Naive thymus-derived CD4-positive, alpha-beta T cell (primary cell): ENCODE results near the gene CPSF7. TPM values are rescaled to one million over a fixed set of nuclear protein-coding genes. Genes with fewer than 3 reads are reported as not detected.
A peak's percentile ranks its signal among the peaks of the same experiment; 100 is the strongest.

Experiments
- ATAC-seq: fragments of 150-1000 bp; cut with Tn5 transposase; 2 replicates; pipeline ENCODE4 v1.10.0; 2021; ENCODE audit warnings: mild to moderate bottlenecking, moderate library complexity
- CTCF ChIA-PET: fragments of 350-600 bp; sonication (Branson Sonifier 250); formaldehyde crosslinking; loops from one replicate; lab custom pipeline; 2021; ENCODE audit warnings: antibody characterized with exemption; lab: Charles Lee
- POLR2A ChIA-PET: fragments of 350-600 bp; sonication (Branson Sonifier 250); formaldehyde crosslinking; loops from one replicate; lab custom pipeline; 2021; ENCODE audit warnings: antibody characterized with exemption, inconsistent platforms; lab: Charles Lee
- DNase-seq, 9 donors: peaks; one replicate each; pipeline versions ENCODE4 v3.0.0 to v3.0.0-alpha.2; 2020 to 2022; ENCODE audit warnings: mixed read lengths in 1 of 9
- H3K27ac ChIP-seq: one replicate; pipeline ENCODE4 v1.7.0; 2013; ENCODE audit warnings: mild to moderate bottlenecking, low read depth, low read length, moderate library complexity
- H3K27me3 ChIP-seq, 2 donors: one replicate each; pipeline ENCODE4 v1.7.0; 2013; ENCODE audit warnings: low read length in 2 of 2, mild to moderate bottlenecking in 2 of 2, moderate library complexity in 2 of 2; ENCODE audit not compliant: control insufficient read depth in 2 of 2, insufficient read depth in 2 of 2
- H3K36me3 ChIP-seq, 3 experiments: 1 replicate in 2 of 3; 2 replicates in 1 of 3; pipeline ENCODE4 v1.7.0; 2013; ENCODE audit warnings: low read length in 3 of 3, mild to moderate bottlenecking in 3 of 3, moderate library complexity in 1 of 3; ENCODE audit not compliant: insufficient read depth in 3 of 3, control insufficient read depth in 2 of 3
- H3K4me1 ChIP-seq, 2 donors: one replicate each; pipeline ENCODE4 v1.7.0; 2013; ENCODE audit warnings: low read length in 2 of 2, mild to moderate bottlenecking in 2 of 2, moderate library complexity in 1 of 2; ENCODE audit not compliant: control insufficient read depth in 2 of 2, insufficient read depth in 2 of 2
- H3K4me3 ChIP-seq: 2 replicates; pipeline ENCODE4 v1.7.0; 2013; ENCODE audit warnings: mild to moderate bottlenecking, low read length
- H3K9me3 ChIP-seq, 3 experiments: 1 replicate in 2 of 3; 2 replicates in 1 of 3; pipeline ENCODE4 v1.7.0; 2013; ENCODE audit warnings: low read length in 3 of 3; ENCODE audit not compliant: control insufficient read depth in 2 of 3
- H3K27ac Mint-ChIP-seq, 9 donors: one replicate each; pipeline ENCODE4 v1.8.0; 2020 to 2022; ENCODE audit warnings: mixed read lengths in 9 of 9, mild to moderate bottlenecking in 8 of 9, moderate library complexity in 5 of 9, inconsistent platforms in 2 of 9
- H3K27me3 Mint-ChIP-seq, 5 donors: one replicate each; pipeline ENCODE4 v1.8.0; 2021 to 2022; ENCODE audit warnings: mixed read lengths in 5 of 5, mild to moderate bottlenecking in 1 of 5
- H3K36me3 Mint-ChIP-seq, 5 donors: one replicate each; pipeline ENCODE4 v1.8.0; 2020 to 2022; ENCODE audit warnings: mixed read lengths in 5 of 5, mild to moderate bottlenecking in 3 of 5, inconsistent platforms in 1 of 5
- H3K4me1 Mint-ChIP-seq, 7 donors: one replicate each; pipeline ENCODE4 v1.8.0; 2020 to 2022; ENCODE audit warnings: mixed read lengths in 7 of 7, mild to moderate bottlenecking in 3 of 7, inconsistent platforms in 1 of 7
- H3K4me3 Mint-ChIP-seq, 10 donors: one replicate each; pipeline ENCODE4 v1.8.0; 2020 to 2022; ENCODE audit warnings: mild to moderate bottlenecking in 10 of 10, mixed read lengths in 10 of 10, moderate library complexity in 6 of 10, inconsistent platforms in 2 of 10
- H3K9me3 Mint-ChIP-seq, 11 donors: one replicate each; pipeline ENCODE4 v1.8.0; 2020 to 2022; ENCODE audit warnings: mixed read lengths in 11 of 11, mild to moderate bottlenecking in 4 of 11, inconsistent platforms in 1 of 11, moderate library complexity in 1 of 11
- intact Hi-C, 2 donors: fragments of 100-400 bp; cut with micrococcal nuclease; formaldehyde crosslinking; loops; one replicate each; pipeline ENCODE4 v1.15.1; 2023
- polyA plus RNA-seq, 2 donors: library from polyadenylated mRNA; unstranded; fragments of 300-500 nt; fragmentation: Illumina TruSeq; gene quantifications; one replicate each; pipeline ENCODE4 v1.2.3, GENCODE V29; 2021
- total RNA-seq, 6 experiments: library from RNA in 5 of 6; stranded (reverse) in 5 of 6; gene quantifications; 1 replicate in 5 of 6; 2 replicates in 1 of 6; pipeline ENCODE4 v1.2.3 and lab custom pipeline; 2021 to 2026

CPSF7 gene
- total and polyA plus RNA-seq, 7 experiments from 2014 or later, result 27.5 to 174 (median 113) TPM

DNA sequence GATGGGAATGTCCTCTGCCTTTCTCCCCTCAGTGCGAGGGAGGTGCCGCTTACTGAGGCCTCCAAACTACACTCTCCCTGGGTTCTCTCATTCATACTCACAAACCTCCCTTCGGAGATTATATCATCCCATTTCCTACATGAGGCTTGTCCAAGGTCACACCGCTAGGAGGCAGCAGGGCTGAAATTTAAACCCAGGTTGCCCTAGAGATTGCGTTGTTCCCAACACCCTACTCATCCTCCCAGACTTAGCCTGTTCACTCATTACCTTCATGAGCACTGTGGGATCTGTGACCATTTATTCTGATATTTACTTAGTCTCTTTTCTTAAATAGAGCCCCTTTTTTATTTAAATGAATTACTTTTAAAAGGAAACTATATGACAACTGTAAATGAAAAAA, 31.2 kb upstream of the CPSF7 start:
- intact Hi-C loops, result no loop called here
- ChIA-PET POLR2A (no interaction called here), CTCF (no interaction called here)
- ATAC-seq (no peak), DNase-seq (no peak)
- peaks cover 10 to 22% (median 12%) of the 10 kb centered on the region in 5 donors for H3K36me3 Mint-ChIP-seq
- no peaks in the 10 kb centered on the region for H3K9me3 Mint-ChIP-seq
- Histone ChIP-seq H3K36me3 (no peaks in the 10 kb centered on the region), H3K4me3 (no peak overlapping the region), H3K9me3 (no peaks in the 10 kb centered on the region), H3K27me3 (no peaks in the 10 kb centered on the region), H3K4me1 (no peaks in the 10 kb centered on the region), H3K27ac (no peak overlapping the region)
- H3K27me3 Mint-ChIP-seq, result no peaks in the 10 kb centered on the region
- H3K4me3 Mint-ChIP-seq, result no peak overlapping the region
- no peak overlapping the region for H3K27ac Mint-ChIP-seq
- H3K4me1 Mint-ChIP-seq, result peaks cover 0 to 15% (median 4%) of the 10 kb centered on the region in 7 donors

DNA sequence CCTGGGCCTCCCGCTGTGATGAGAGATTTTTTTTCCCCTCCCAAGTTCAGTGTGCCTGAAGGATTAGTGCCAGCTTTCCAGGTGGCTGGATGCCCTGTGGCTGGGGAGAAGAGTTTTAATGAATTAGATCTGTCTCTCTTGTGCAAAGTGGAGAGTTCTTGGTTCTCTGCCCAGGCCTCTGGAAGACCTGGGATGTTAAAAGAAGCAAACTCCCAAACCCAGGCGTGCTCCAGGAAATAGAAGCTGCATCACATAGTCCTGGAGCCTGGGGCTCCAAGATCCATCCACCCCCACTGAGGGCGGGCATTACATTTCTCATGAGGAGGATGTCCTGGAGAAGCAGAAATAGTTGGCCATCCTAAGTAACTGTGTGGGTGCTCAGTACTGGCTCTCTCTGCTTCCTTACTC, 30.7 kb upstream of the CPSF7 start:
- POLR2A ChIA-PET, result no interaction called here
- Histone ChIP-seq H3K27ac (no peak overlapping the region), H3K4me3 (no peak overlapping the region), H3K9me3 (no peaks in the 10 kb centered on the region), H3K4me1 (no peaks in the 10 kb centered on the region), H3K36me3 (peaks cover 0 to 4% (median 0%) of the 10 kb centered on the region in 3 experiments), H3K27me3 (no peaks in the 10 kb centered on the region)
- H3K27me3 Mint-ChIP-seq, result no peaks in the 10 kb centered on the region
- H3K27ac Mint-ChIP-seq, result no peak overlapping the region
- intact Hi-C loops, result no loop called here
- ATAC-seq, result no peak
- peaks cover 10 to 26% (median 12%) of the 10 kb centered on the region in 5 donors for H3K36me3 Mint-ChIP-seq
- H3K9me3 Mint-ChIP-seq, result no peaks in the 10 kb centered on the region
- H3K4me1 Mint-ChIP-seq, result peaks cover 0 to 15% (median 4%) of the 10 kb centered on the region in 7 donors
- no peak overlapping the region for H3K4me3 Mint-ChIP-seq
- CTCF ChIA-PET, result interaction anchor here (0.6 to 0.7 kb wide), 2 partner anchors 12 to 72 kb away, joined by 3 to 4 read pairs; no protein-coding TSS in a partner anchor
- DNase-seq, result no peak

DNA sequence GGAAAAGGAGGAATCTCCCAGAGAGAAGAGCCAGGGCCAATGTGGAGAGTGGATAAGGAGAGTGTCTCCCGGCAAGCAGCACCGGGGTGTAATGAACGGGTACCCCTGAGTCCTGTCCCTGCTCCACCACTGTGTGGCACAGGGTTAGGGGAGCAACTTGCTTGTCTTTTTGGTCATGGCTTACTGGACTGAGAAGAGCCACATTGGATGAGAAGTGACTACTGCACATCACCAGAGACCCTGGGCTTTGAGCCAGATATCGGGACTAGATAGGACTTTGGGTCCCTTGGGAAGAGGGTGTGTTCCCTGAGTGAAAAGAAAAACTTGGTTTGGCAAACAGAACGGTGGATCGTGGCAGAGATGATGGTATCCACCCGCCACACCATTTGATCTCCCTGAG, 24.7 kb upstream of the CPSF7 start:
- H3K4me1 ChIP-seq, result no peaks in the 10 kb centered on the region
- no peaks in the 10 kb centered on the region for H3K9me3 ChIP-seq
- Mint-ChIP-seq H3K9me3 (no peaks in the 10 kb centered on the region), H3K4me1 (peaks cover 0 to 21% (median 7%) of the 10 kb centered on the region in 7 donors), H3K36me3 (peaks cover 14 to 56% (median 20%) of the 10 kb centered on the region in 5 donors), H3K27me3 (no peaks in the 10 kb centered on the region), H3K27ac (no peak overlapping the region), H3K4me3 (no peak overlapping the region)
- intact Hi-C loops, result no loop called here
- H3K4me3 ChIP-seq, result no peak overlapping the region
- DNase-seq (no peak), ATAC-seq (no peak)
- H3K36me3 ChIP-seq, result peaks cover 0 to 49% (median 6%) of the 10 kb centered on the region in 3 experiments
- no peak overlapping the region for H3K27ac ChIP-seq
- ChIA-PET CTCF (no interaction called here), POLR2A (no interaction called here)
- H3K27me3 ChIP-seq, result no peaks in the 10 kb centered on the region

DNA sequence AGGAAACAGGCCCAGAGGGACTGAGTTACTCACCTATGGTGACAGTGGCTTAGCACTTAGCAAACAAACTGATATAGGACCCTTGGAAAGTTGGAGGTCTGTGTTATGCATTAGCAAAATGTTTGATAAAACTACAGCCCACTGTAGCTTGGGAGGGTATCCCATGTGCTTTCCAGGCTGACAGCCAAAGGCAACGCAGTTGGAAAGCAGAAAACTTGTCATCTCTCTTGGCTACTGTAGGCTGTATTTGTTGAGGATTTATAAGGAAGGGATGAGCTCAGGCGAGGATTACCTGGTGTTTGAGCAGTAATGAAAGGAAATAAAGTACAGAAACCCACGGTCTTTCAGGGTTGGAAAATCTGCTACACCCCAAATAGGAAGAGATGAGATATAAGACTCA, 23.9 kb upstream of the CPSF7 start:
- Mint-ChIP-seq H3K4me3 (no peak overlapping the region), H3K9me3 (no peaks in the 10 kb centered on the region), H3K36me3 (peaks cover 15 to 59% (median 22%) of the 10 kb centered on the region in 5 donors), H3K27me3 (no peaks in the 10 kb centered on the region), H3K4me1 (peaks cover 0 to 21% (median 7%) of the 10 kb centered on the region in 7 donors), H3K27ac (no peak overlapping the region)
- no peak for ATAC-seq
- POLR2A ChIA-PET, result no interaction called here
- intact Hi-C loops, result no loop called here
- no peaks in the 10 kb centered on the region for H3K27me3 ChIP-seq
- DNase-seq, result no peak
- CTCF ChIA-PET, result interaction anchor here (0.7 kb wide), 1 partner anchor 19 kb away, joined by 5 read pairs; no protein-coding TSS in a partner anchor
- no peak overlapping the region for H3K27ac ChIP-seq
- no peaks in the 10 kb centered on the region for H3K9me3 ChIP-seq
- H3K36me3 ChIP-seq, result peaks cover 0 to 57% (median 6%) of the 10 kb centered on the region in 3 experiments
- no peak overlapping the region for H3K4me3 ChIP-seq
- H3K4me1 ChIP-seq, result no peaks in the 10 kb centered on the region

DNA sequence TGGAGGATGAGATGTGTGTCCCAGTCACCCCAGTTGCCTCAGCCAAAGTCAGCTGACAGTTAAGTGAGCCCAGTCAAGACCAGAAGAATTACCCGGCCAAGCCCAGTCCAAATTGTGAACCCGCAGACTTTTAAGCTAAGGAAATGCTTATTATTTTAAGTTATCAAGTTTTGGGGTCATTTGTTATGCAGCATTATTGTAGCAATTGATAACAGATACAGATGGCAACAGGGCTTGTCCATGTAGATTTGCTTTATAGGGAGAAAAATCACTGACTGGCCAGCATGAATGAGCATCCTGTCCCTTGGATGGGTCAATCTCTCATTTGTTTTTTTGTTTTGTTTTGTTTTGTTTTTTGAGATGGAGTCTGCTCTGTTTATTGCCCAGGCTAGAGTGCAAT, 23.1 kb upstream of the CPSF7 start:
- ChIA-PET CTCF (interaction anchor here (0.9 kb wide), 1 partner anchor 23 kb away, joined by 3 read pairs; no protein-coding TSS in a partner anchor), POLR2A (no interaction called here)
- peaks cover 20 to 63% (median 24%) of the 10 kb centered on the region in 5 donors for H3K36me3 Mint-ChIP-seq
- DNase-seq, result no peak
- H3K27me3 Mint-ChIP-seq, result no peaks in the 10 kb centered on the region
- no peaks in the 10 kb centered on the region for H3K9me3 Mint-ChIP-seq
- Histone ChIP-seq H3K4me3 (no peak overlapping the region), H3K27me3 (no peaks in the 10 kb centered on the region), H3K4me1 (no peaks in the 10 kb centered on the region), H3K36me3 (peaks cover under 1 to 66% (median 7%) of the 10 kb centered on the region in 3 experiments), H3K27ac (no peak overlapping the region), H3K9me3 (no peaks in the 10 kb centered on the region)
- H3K4me1 Mint-ChIP-seq, result peaks cover 0 to 21% (median 7%) of the 10 kb centered on the region in 7 donors
- intact Hi-C loops, result no loop called here
- H3K4me3 Mint-ChIP-seq, result no peak overlapping the region
- no peak for ATAC-seq
- peak overlapping the region in 1 of 9 donors; percentile 78 for H3K27ac Mint-ChIP-seq

DNA sequence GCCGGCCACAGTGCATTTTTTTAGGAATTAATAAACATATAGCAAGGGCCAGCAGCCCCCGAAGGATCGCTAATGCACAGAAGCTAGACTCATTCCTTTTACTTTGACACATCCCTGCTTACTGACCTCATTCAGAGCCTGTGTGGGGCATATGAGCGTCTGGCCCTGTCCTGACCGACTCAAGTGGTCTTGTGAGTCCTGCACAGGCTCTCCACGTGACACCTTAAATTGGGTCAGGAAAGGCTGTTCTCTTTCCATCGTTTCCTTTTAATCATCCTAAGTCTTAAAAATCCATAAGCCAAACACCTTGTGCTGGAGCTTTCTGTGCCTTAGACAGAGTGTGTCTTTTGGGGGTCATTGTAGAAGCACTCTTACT, 18.8 kb upstream of the CPSF7 start:
- intact Hi-C loops, result no loop called here
- Histone ChIP-seq H3K4me3 (no peak overlapping the region), H3K27ac (no peak overlapping the region), H3K4me1 (no peaks in the 10 kb centered on the region), H3K27me3 (no peaks in the 10 kb centered on the region), H3K9me3 (no peaks in the 10 kb centered on the region), H3K36me3 (peaks cover 7 to 82% (median 13%) of the 10 kb centered on the region in 3 experiments)
- Mint-ChIP-seq H3K36me3 (peaks cover 7 to 39% (median 17%) of the 10 kb centered on the region in 5 donors), H3K4me3 (no peak overlapping the region), H3K4me1 (peaks cover 5 to 16% (median 12%) of the 10 kb centered on the region in 7 donors), H3K9me3 (no peaks in the 10 kb centered on the region), H3K27ac (peak overlapping the region in 2 of 9 donors; percentile 2 to 48), H3K27me3 (no peaks in the 10 kb centered on the region)
- ChIA-PET CTCF (interaction anchor here (0.5 to 4.1 kb wide), 3 partner anchors 13 to 373 kb away, joined by 3 to 30 read pairs (median 4); no protein-coding TSS in a partner anchor), POLR2A (interaction anchor here (1.2 kb wide), 1 partner anchor 9 kb away, joined by 3 read pairs; no protein-coding TSS in a partner anchor)
- DNase-seq (no peak), ATAC-seq (no peak)
